Mesendoderm (in vitro differentiated cells): ENCODE data around the gene CCN5.

ENCODE experiments used
- DNase-seq: peaks from one replicate; pipeline ENCODE4 v3.0.0; 2013
- H2AK5ac ChIP-seq: 2 replicates; pipeline ENCODE4 v1.6.1; 2013; ENCODE audit warnings: low read length, inconsistent platforms
- H2BK120ac ChIP-seq: 2 replicates; pipeline ENCODE4 v1.6.1; 2013; ENCODE audit warnings: low read depth, mild to moderate bottlenecking, low read length, moderate library complexity, mixed read lengths
- H2BK15ac ChIP-seq: replicated peaks from 2 replicates; pipeline ENCODE4 v1.6.1; 2013; ENCODE audit warnings: low read depth, mild to moderate bottlenecking, moderate library complexity
- H2BK5ac ChIP-seq: 2 replicates; pipeline ENCODE4 v1.6.1; 2013; ENCODE audit warnings: low read length, inconsistent platforms
- H3K18ac ChIP-seq: 2 replicates; pipeline ENCODE4 v1.6.1; 2013; ENCODE audit warnings: mild to moderate bottlenecking, low read length, mixed read lengths
- H3K23ac ChIP-seq: one replicate; pipeline ENCODE4 v1.6.1; 2013; ENCODE audit warnings: low read length
- H3K27ac ChIP-seq: 2 replicates; pipeline ENCODE4 v1.5.1; 2013; ENCODE audit warnings: low read depth, mild to moderate bottlenecking, inconsistent platforms, low read length, moderate library complexity
- H3K27me3 ChIP-seq: 2 replicates; pipeline ENCODE4 v1.6.1; 2013; ENCODE audit warnings: low read length, control low read depth, mild to moderate bottlenecking, inconsistent platforms; ENCODE audit not compliant: insufficient read depth, poor library complexity
- H3K36me3 ChIP-seq: 2 replicates; pipeline ENCODE4 v1.6.1; 2013; ENCODE audit warnings: low read length, inconsistent platforms; ENCODE audit not compliant: control insufficient read depth, insufficient read depth
- H3K4ac ChIP-seq: one replicate; pipeline ENCODE4 v1.6.1; 2013; ENCODE audit warnings: low read depth, mild to moderate bottlenecking, low read length, moderate library complexity
- H3K4me1 ChIP-seq: 2 replicates; pipeline ENCODE4 v1.6.1; 2013; ENCODE audit warnings: low read depth, low read length, inconsistent platforms; ENCODE audit not compliant: control insufficient read depth
- H3K4me2 ChIP-seq: 2 replicates; pipeline ENCODE4 v1.6.1; 2013; ENCODE audit warnings: low read length
- H3K4me3 ChIP-seq: 2 replicates; pipeline ENCODE4 v1.5.1; 2013; ENCODE audit warnings: mild to moderate bottlenecking, low read length
- H3K56ac ChIP-seq: one replicate; pipeline ENCODE4 v1.6.1; 2013; ENCODE audit warnings: low read length
- H3K79me1 ChIP-seq: 2 replicates; pipeline ENCODE4 v1.6.1; 2013; ENCODE audit warnings: low read length, inconsistent platforms
- H3K79me2 ChIP-seq: 2 replicates; pipeline ENCODE4 v1.6.1; 2013; ENCODE audit warnings: mild to moderate bottlenecking, low read length; ENCODE audit not compliant: control insufficient read depth, insufficient read depth
- H3K9ac ChIP-seq: 2 replicates; pipeline ENCODE4 v1.6.1; 2013; ENCODE audit warnings: low read length, inconsistent platforms
- H4K5ac ChIP-seq: one replicate; pipeline ENCODE4 v1.6.1; 2013; ENCODE audit warnings: low read length
- H4K8ac ChIP-seq: one replicate; pipeline ENCODE4 v1.6.1; 2013; ENCODE audit warnings: low read depth, mild to moderate bottlenecking, control low read depth, low read length, moderate library complexity
- WGBS: extraction: QIAGEN DNeasy Blood & Tissue Kit; methylation state at CpG from one replicate; pipeline ENCODE4 v1.1.7; 2013; ENCODE audit warnings: low lambda C conversion rate, missing lambda C conversion rate; ENCODE audit not compliant: insufficient coverage; ENCODE audit errors: extremely low coverage; 5-methylcytosine and 5-hydroxymethylcytosine counted together

Gene CCN5

DNA sequence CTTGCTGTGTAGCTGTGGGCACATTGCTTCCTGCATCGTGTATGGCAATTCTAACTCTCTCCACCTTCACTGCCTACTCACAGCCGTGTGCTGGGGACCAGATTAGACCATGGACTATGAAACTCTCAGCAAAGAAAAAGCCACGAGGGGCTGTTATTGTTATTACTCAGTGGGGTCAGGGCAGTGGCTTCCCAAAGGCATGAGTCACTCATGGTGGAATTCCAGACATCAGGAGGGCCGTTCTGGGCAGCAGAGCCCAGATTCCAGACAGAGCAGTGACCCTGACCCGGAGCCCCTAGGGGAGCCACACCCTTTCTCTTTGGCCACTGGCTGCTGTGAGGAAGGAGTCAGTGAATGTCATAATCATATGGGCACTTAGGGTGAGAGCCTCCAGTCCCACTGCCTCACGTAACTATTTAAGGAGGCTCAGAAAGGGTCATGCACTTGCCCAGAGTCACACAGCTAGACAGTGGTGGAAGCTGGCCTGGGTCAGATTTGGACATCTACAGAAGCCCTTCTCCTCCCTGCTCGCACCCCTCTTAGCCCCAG, 22.2 kb upstream of the CCN5 start:
- Histone ChIP-seq H3K79me2 (no peaks in the 10 kb centered on the region), H3K27me3 (no peaks in the 10 kb centered on the region), H2BK120ac (no peak overlapping the region), H3K4me2 (no peak overlapping the region), H3K27ac (no peak overlapping the region), H3K9ac (no peak overlapping the region), H3K4me1 (no peaks in the 10 kb centered on the region), H3K36me3 (no peaks in the 10 kb centered on the region), H2BK5ac (no peak overlapping the region), H3K4ac (no peak overlapping the region), H3K23ac (no peak overlapping the region), H3K4me3 (no peak overlapping the region), H3K79me1 (no peaks in the 10 kb centered on the region), H3K18ac (no peak overlapping the region), H2AK5ac (no peak overlapping the region), H4K5ac (no peak overlapping the region), H2BK15ac (no peak overlapping the region), H3K56ac (no peak overlapping the region), H4K8ac (no peak overlapping the region)
- peak; percentile 85 for DNase-seq
- WGBS: no CpG with 5 or more reads among the region's 7 CpGs

DNA sequence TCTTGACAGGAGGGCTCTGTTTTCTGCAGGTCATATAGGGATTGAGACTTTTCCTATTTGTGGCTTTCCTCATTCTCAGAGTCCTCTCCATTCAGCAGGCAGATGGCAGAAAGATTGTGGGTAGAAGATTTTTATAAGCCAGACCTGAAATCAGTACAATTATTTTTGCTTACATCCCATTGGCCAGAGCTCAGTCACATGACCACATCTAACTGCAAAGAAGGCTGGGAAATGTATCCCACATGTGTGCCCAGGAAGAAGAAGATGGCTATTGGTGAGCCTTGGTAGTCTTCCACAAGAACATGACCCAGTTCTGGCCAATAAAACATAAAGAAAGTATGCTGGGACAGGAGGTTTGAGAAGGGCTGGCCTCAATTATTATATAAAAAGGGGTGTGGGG, 21.5 kb upstream of the CCN5 start:
- Histone ChIP-seq H2BK120ac (no peak overlapping the region), H3K27ac (no peak overlapping the region), H4K5ac (no peak overlapping the region), H3K79me1 (no peaks in the 10 kb centered on the region), H3K36me3 (no peaks in the 10 kb centered on the region), H2BK5ac (no peak overlapping the region), H3K56ac (no peak overlapping the region), H3K4me3 (no peak overlapping the region), H3K18ac (no peak overlapping the region), H3K4ac (no peak overlapping the region), H3K23ac (no peak overlapping the region), H2AK5ac (no peak overlapping the region), H3K4me2 (no peak overlapping the region), H2BK15ac (no peak overlapping the region), H3K4me1 (no peaks in the 10 kb centered on the region), H4K8ac (no peak overlapping the region), H3K27me3 (no peaks in the 10 kb centered on the region), H3K79me2 (no peaks in the 10 kb centered on the region), H3K9ac (no peak overlapping the region)
- no peak for DNase-seq

GRCh38 chr20:44694159-44694558, 21.0 kb upstream of the CCN5 start:
- no peak overlapping the region for H3K56ac ChIP-seq
- H3K4me1 ChIP-seq: no peaks in the 10 kb centered on the region
- H3K18ac ChIP-seq: no peak overlapping the region
- no peak overlapping the region for H3K4me3 ChIP-seq
- no peak overlapping the region for H2BK120ac ChIP-seq
- no peak overlapping the region for H2AK5ac ChIP-seq
- no peak overlapping the region for H3K23ac ChIP-seq
- no peaks in the 10 kb centered on the region for H3K27me3 ChIP-seq
- no peak overlapping the region for H3K4ac ChIP-seq
- no peak overlapping the region for H2BK15ac ChIP-seq
- no peak overlapping the region for H3K9ac ChIP-seq
- H4K8ac ChIP-seq: no peak overlapping the region
- no peak overlapping the region for H4K5ac ChIP-seq
- H3K27ac ChIP-seq: no peak overlapping the region
- no CpG with 5 or more reads among the region's 4 CpGs for WGBS
- no peaks in the 10 kb centered on the region for H3K36me3 ChIP-seq
- DNase-seq: no peak
- no peak overlapping the region for H2BK5ac ChIP-seq
- no peaks in the 10 kb centered on the region for H3K79me1 ChIP-seq
- H3K79me2 ChIP-seq: no peaks in the 10 kb centered on the region
- H3K4me2 ChIP-seq: no peak overlapping the region

GRCh38 chr20:44695295-44695673, 19.9 kb upstream of the CCN5 start:
- Histone ChIP-seq H3K27me3 (no peaks in the 10 kb centered on the region), H2BK120ac (no peak overlapping the region), H3K27ac (no peak overlapping the region), H2BK5ac (no peak overlapping the region), H3K4me3 (no peak overlapping the region), H4K5ac (no peak overlapping the region), H3K79me2 (no peaks in the 10 kb centered on the region), H3K9ac (no peak overlapping the region), H3K4me1 (no peaks in the 10 kb centered on the region), H3K56ac (no peak overlapping the region), H3K79me1 (no peaks in the 10 kb centered on the region), H3K4ac (no peak overlapping the region), H4K8ac (no peak overlapping the region), H3K18ac (no peak overlapping the region), H3K23ac (no peak overlapping the region), H3K4me2 (no peak overlapping the region), H2AK5ac (no peak overlapping the region), H2BK15ac (no peak overlapping the region), H3K36me3 (no peaks in the 10 kb centered on the region)
- DNase-seq: no peak
- WGBS: no CpG with 5 or more reads among the region's 2 CpGs

GRCh38 chr20:44695674-44696300, 19.4 kb upstream of the CCN5 start:
- H2BK5ac ChIP-seq: no peak overlapping the region
- H4K5ac ChIP-seq: no peak overlapping the region
- no peak overlapping the region for H2BK120ac ChIP-seq
- H3K4ac ChIP-seq: no peak overlapping the region
- H3K4me1 ChIP-seq: no peaks in the 10 kb centered on the region
- H3K79me2 ChIP-seq: no peaks in the 10 kb centered on the region
- H3K27ac ChIP-seq: no peak overlapping the region
- H3K36me3 ChIP-seq: no peaks in the 10 kb centered on the region
- H3K27me3 ChIP-seq: no peaks in the 10 kb centered on the region
- H4K8ac ChIP-seq: no peak overlapping the region
- no peak overlapping the region for H3K56ac ChIP-seq
- H2AK5ac ChIP-seq: no peak overlapping the region
- H3K79me1 ChIP-seq: no peaks in the 10 kb centered on the region
- H3K4me3 ChIP-seq: no peak overlapping the region
- no peak overlapping the region for H3K18ac ChIP-seq
- no peak overlapping the region for H3K23ac ChIP-seq
- DNase-seq: no peak
- H3K9ac ChIP-seq: no peak overlapping the region
- H3K4me2 ChIP-seq: no peak overlapping the region
- H2BK15ac ChIP-seq: no peak overlapping the region

- Histone ChIP-seq H2BK5ac (no peak overlapping the region), H3K79me2 (no peaks in the 10 kb centered on the region), H3K18ac (no peak overlapping the region), H4K5ac (no peak overlapping the region), H3K4me1 (no peaks in the 10 kb centered on the region), H4K8ac (no peak overlapping the region), H2BK15ac (no peak overlapping the region), H3K23ac (no peak overlapping the region), H3K79me1 (no peaks in the 10 kb centered on the region), H3K4me2 (no peak overlapping the region), H3K56ac (no peak overlapping the region), H3K36me3 (no peaks in the 10 kb centered on the region), H2AK5ac (no peak overlapping the region), H3K27me3 (no peaks in the 10 kb centered on the region), H3K4me3 (no peak overlapping the region), H3K9ac (no peak overlapping the region), H3K4ac (no peak overlapping the region), H2BK120ac (no peak overlapping the region), H3K27ac (no peak overlapping the region)
- no CpG with 5 or more reads among the region's 3 CpGs for WGBS
- DNase-seq: peak; percentile 57
Observed at GRCh38 chr20:44696315-44696714, 18.9 kb upstream of the CCN5 start.
